ENCODE data around the gene NKX6-1.

DNA sequence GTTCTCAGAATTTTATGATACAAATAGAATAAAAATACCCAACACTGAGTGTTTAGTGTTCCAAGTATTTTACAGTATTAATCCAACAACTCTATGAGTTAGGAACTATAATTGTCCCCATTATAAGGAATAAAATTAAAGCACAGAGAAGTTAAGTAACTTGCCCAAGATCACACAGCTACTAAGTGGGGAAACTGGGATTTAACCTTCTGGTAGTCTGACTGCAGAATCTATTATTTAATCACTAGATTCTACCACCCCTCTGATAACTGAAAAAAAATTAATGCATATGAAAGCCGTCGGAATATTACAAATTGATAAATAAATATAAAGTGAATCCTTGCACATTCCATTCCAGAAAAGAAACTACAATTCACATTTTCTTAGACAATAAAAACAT is 5.7 kb upstream of the NKX6-1 start:
- TF ChIP-seq POLR2A (IDR thresholded peaks at IDR 0.05) = no peak
- TF ChIP-seq, protein P1, sequence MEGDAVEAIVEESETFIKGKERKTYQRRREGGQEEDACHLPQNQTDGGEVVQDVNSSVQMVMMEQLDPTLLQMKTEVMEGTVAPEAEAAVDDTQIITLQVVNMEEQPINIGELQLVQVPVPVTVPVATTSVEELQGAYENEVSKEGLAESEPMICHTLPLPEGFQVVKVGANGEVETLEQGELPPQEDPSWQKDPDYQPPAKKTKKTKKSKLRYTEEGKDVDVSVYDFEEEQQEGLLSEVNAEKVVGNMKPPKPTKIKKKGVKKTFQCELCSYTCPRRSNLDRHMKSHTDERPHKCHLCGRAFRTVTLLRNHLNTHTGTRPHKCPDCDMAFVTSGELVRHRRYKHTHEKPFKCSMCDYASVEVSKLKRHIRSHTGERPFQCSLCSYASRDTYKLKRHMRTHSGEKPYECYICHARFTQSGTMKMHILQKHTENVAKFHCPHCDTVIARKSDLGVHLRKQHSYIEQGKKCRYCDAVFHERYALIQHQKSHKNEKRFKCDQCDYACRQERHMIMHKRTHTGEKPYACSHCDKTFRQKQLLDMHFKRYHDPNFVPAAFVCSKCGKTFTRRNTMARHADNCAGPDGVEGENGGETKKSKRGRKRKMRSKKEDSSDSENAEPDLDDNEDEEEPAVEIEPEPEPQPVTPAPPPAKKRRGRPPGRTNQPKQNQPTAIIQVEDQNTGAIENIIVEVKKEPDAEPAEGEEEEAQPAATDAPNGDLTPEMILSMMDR (IDR thresholded peaks at IDR 0.05 in 8 of 11, conservative IDR thresholded peaks at IDR 0.05 in 3 of 11) = no peak

Data from spleen (tissue), 7 donors.